Activated naive CD4-positive, alpha-beta T cell treated with anti-CD3 and anti-CD28 coated beads, Interleukin-2, amount 50 U/mL, for 16 hours (primary cell): ENCODE measurements around the gene C1GALT1.

Experiments
- DNase-seq: peaks from one replicate; pipeline ENCODE4 v3.0.0-alpha.2; 2020

Gene C1GALT1

GRCh38 chr7:7290429-7291122 is 108.2 kb downstream of the C1GALT1 start:
- no peak for DNase-seq

- no peak for DNase-seq
Measured at GRCh38 chr7:7292085-7292484, 109.7 kb downstream of the C1GALT1 start.

GRCh38 chr7:7292608-7293007 is 110.3 kb downstream of the C1GALT1 start:
- DNase-seq = no peak

- no peak for DNase-seq
Measured at GRCh38 chr7:7293092-7293491, 110.7 kb downstream of the C1GALT1 start.

- DNase-seq = no peak
Measured at GRCh38 chr7:7294911-7295310, 112.6 kb downstream of the C1GALT1 start.
